Subcutaneous adipose tissue (tissue), 4 donors: ENCODE measurements around the gene PWWP2B. TPM values are rescaled to one million over a fixed set of nuclear protein-coding genes. Genes with fewer than 3 reads are reported as not detected.

ENCODE experiments used
- CTCF ChIP-seq: fragments of 450-650 bp; IDR thresholded peaks from one replicate; pipeline ENCODE4 v1.5.1; 2016; ENCODE audit warnings: low read depth, mild to moderate bottlenecking, control low read depth, antibody characterized with exemption, moderate library complexity
- total RNA-seq, 4 donors: library from RNA; depleted of rRNA; stranded (reverse); fragments of >200 nt; gene quantifications; one replicate each; pipeline ENCODE4 v1.1.0, GENCODE V29; 2016

Gene PWWP2B
- total RNA-seq, 4 donors from 2014 or later, result 9.0 to 24.9 (median 9.6) TPM

- TF ChIP-seq CTCF, result no peak
Observed at GRCh38 chr10:132439424-132440163, 42.6 kb downstream of the PWWP2B start.

- no peak for TF ChIP-seq CTCF
Observed at GRCh38 chr10:132440791-132441565, 44.0 kb downstream of the PWWP2B start.

- no peak for TF ChIP-seq CTCF
Observed at GRCh38 chr10:132441818-132442524, 45.0 kb downstream of the PWWP2B start.

- TF ChIP-seq CTCF, result no peak
Observed at GRCh38 chr10:132442636-132443035, 45.6 kb downstream of the PWWP2B start.

GRCh38 chr10:132443605-132443982 lies 46.6 kb downstream of the PWWP2B start:
- TF ChIP-seq CTCF, result no peak

- TF ChIP-seq CTCF, result no peak
Observed at GRCh38 chr10:132443983-132444876, 47.2 kb downstream of the PWWP2B start.
